H1 (cell line): ENCODE results near the gene FGD5. TPM values are rescaled to one million over a fixed set of nuclear protein-coding genes. Genes with fewer than 3 reads are reported as not detected.

Experiments
- CTCF ChIA-PET: fragments of 300-600 bp; sonication (Branson Sonifier 250); formaldehyde crosslinking; loops from one replicate; lab custom pipeline; 2021; ENCODE audit not compliant: partially characterized antibody; lab: Charles Lee
- POLR2A ChIA-PET: fragments of 300-600 bp; sonication (Branson Sonifier 250); formaldehyde crosslinking; loops from one replicate; lab custom pipeline; 2021; ENCODE audit warnings: inconsistent platforms; ENCODE audit not compliant: partially characterized antibody; lab: Charles Lee
- DNase-seq, 2 experiments: peaks; one replicate each; pipeline versions ENCODE4 v3.0.0 to v3.0.0-alpha.2; 2010 to 2022; ENCODE audit warnings: low spot score in 2 of 2, low read depth in 1 of 2, mixed read lengths in 1 of 2
- FAIRE-seq: peaks from 2 replicates; lab custom pipeline; 2011; peaks lifted over from hg19 to GRCh38; lab: Jason Lieb, UNC
- H2AFZ ChIP-seq: 2 replicates; pipeline ENCODE4 v1.8.1; 2012; ENCODE audit warnings: low read length, inconsistent platforms
- H2AK5ac ChIP-seq: 2 replicates; pipeline ENCODE4 v1.6.1; 2013; ENCODE audit warnings: low read depth, low read length
- H2BK120ac ChIP-seq: replicated peaks from 2 replicates; pipeline ENCODE3; 2013; ENCODE audit warnings: low read depth, low read length, inconsistent platforms
- H2BK12ac ChIP-seq: 2 replicates; pipeline ENCODE4 v1.6.1; 2013; ENCODE audit warnings: low read depth, low read length
- H2BK15ac ChIP-seq: 2 replicates; pipeline ENCODE4 v1.6.1; 2013; ENCODE audit warnings: low read length
- H2BK20ac ChIP-seq: 2 replicates; pipeline ENCODE4 v1.6.1; 2013; ENCODE audit warnings: low read length
- H2BK5ac ChIP-seq: 2 replicates; pipeline ENCODE4 v1.6.1; 2013; ENCODE audit warnings: low read depth, low read length
- H3K14ac ChIP-seq: 2 replicates; pipeline ENCODE4 v1.6.1; 2013; ENCODE audit warnings: inconsistent platforms; ENCODE audit not compliant: insufficient read length
- H3K18ac ChIP-seq: 2 replicates; pipeline ENCODE4 v1.6.1; 2013; ENCODE audit warnings: low read length; ENCODE audit errors: extremely low read depth
- H3K23ac ChIP-seq: 2 replicates; pipeline ENCODE4 v1.6.1; 2013; ENCODE audit warnings: inconsistent platforms; ENCODE audit not compliant: insufficient read length
- H3K23me2 ChIP-seq: 2 replicates; pipeline ENCODE4 v1.6.1; 2013; ENCODE audit warnings: low read depth, low read length
- H3K27ac ChIP-seq: 2 replicates; pipeline ENCODE4 v1.6.1; 2011; ENCODE audit warnings: low read depth, low read length, inconsistent platforms
- H3K27me3 ChIP-seq, 4 experiments: replicated peaks in 1 of 4; 1 replicate in 1 of 4; 2 replicates in 3 of 4; pipeline versions ENCODE4 v1.6.1 to v1.8.1; 2011 to 2013; ENCODE audit warnings: low read length in 3 of 4, mild to moderate bottlenecking in 3 of 4, inconsistent platforms in 2 of 4, mixed read lengths in 2 of 4, moderate library complexity in 1 of 4; ENCODE audit not compliant: control insufficient read depth in 3 of 4, insufficient read depth in 3 of 4; ENCODE audit errors: extremely low read depth in 1 of 4
- H3K36me3 ChIP-seq, 4 experiments: 2 replicates each; pipeline versions ENCODE4 v1.6.1 to v1.8.1; 2011 to 2013; ENCODE audit warnings: mild to moderate bottlenecking in 4 of 4, low read length in 3 of 4, moderate library complexity in 2 of 4, control low read depth in 1 of 4, inconsistent platforms in 1 of 4; ENCODE audit not compliant: insufficient read depth in 4 of 4, control insufficient read depth in 2 of 4
- H3K4ac ChIP-seq: replicated peaks from 2 replicates; pipeline ENCODE3; 2013; ENCODE audit warnings: low read length, low read depth, mixed read lengths, inconsistent platforms; ENCODE audit not compliant: insufficient read length
- H3K4me1 ChIP-seq, 4 experiments: replicated peaks in 1 of 4; 1 replicate in 1 of 4; 2 replicates in 3 of 4; pipeline versions ENCODE4 v1.6.1 to v1.8.1; 2011 to 2013; ENCODE audit warnings: low read length in 3 of 4, inconsistent platforms in 2 of 4, mixed read lengths in 1 of 4; ENCODE audit not compliant: insufficient read depth in 4 of 4, control insufficient read depth in 3 of 4
- H3K4me2 ChIP-seq, 2 experiments: 2 replicates each; pipeline versions ENCODE4 v1.6.1 to v1.8.1; 2011 to 2013; ENCODE audit warnings: low read depth in 2 of 2, low read length in 2 of 2, control low read depth in 1 of 2, inconsistent platforms in 1 of 2, mild to moderate bottlenecking in 1 of 2; ENCODE audit not compliant: insufficient read depth in 1 of 2
- H3K4me3 ChIP-seq, 4 experiments: fragments of 200-600, 300-600 bp in 1 of 4; sonication (generic), shearing (Covaris generic), sonication (Bioruptor Twin) in 1 of 4; 2 replicates each; pipeline versions ENCODE4 v1.5.1 to v1.8.1; 2011 to 2016; ENCODE audit warnings: low read length in 4 of 4, low read depth in 3 of 4, control low read depth in 2 of 4, inconsistent platforms in 2 of 4, mild to moderate bottlenecking in 2 of 4, mixed read lengths in 1 of 4, moderate library complexity in 1 of 4; ENCODE audit not compliant: insufficient read depth in 2 of 4; ENCODE audit errors: extremely low read depth in 1 of 4
- H3K56ac ChIP-seq: replicated peaks from 2 replicates; pipeline ENCODE3; 2013; ENCODE audit warnings: low read depth, mild to moderate bottlenecking, mixed read lengths, low read length, inconsistent platforms; ENCODE audit not compliant: insufficient read length
- H3K79me1 ChIP-seq: 2 replicates; pipeline ENCODE4 v1.6.1; 2013; ENCODE audit warnings: low read depth, low read length, control low read depth
- H3K79me2 ChIP-seq, 2 experiments: 2 replicates each; pipeline versions ENCODE4 v1.6.1 to v1.8.1; 2012 to 2013; ENCODE audit warnings: low read length in 2 of 2, mild to moderate bottlenecking in 2 of 2, inconsistent platforms in 1 of 2; ENCODE audit not compliant: insufficient read depth in 2 of 2, control insufficient read depth in 1 of 2
- H3K9ac ChIP-seq, 4 experiments: replicated peaks in 1 of 4; 1 replicate in 1 of 4; 2 replicates in 3 of 4; pipeline versions ENCODE4 v1.6.1 to v1.8.1; 2011 to 2013; ENCODE audit warnings: low read depth in 3 of 4, low read length in 3 of 4, control low read depth in 2 of 4, mild to moderate bottlenecking in 2 of 4, moderate library complexity in 2 of 4, inconsistent platforms in 1 of 4; ENCODE audit errors: extremely low read depth in 1 of 4
- H3K9me3 ChIP-seq, 2 experiments: 2 replicates each; pipeline versions ENCODE4 v1.6.1 to v1.8.1; 2012 to 2013; ENCODE audit warnings: mild to moderate bottlenecking in 2 of 2, moderate library complexity in 2 of 2, control low read depth in 1 of 2, inconsistent platforms in 1 of 2, low read depth in 1 of 2, low read length in 1 of 2, mixed read lengths in 1 of 2; ENCODE audit not compliant: insufficient read depth in 2 of 2
- H4K20me1 ChIP-seq, 2 experiments: replicated peaks in 1 of 2; 2 replicates each; pipeline versions ENCODE3 to v1.8.1; 2011 to 2013; ENCODE audit warnings: inconsistent platforms in 2 of 2, low read length in 2 of 2, mild to moderate bottlenecking in 1 of 2; ENCODE audit not compliant: insufficient read depth in 2 of 2, control insufficient read depth in 1 of 2
- H4K5ac ChIP-seq: 2 replicates; pipeline ENCODE4 v1.6.1; 2013; ENCODE audit warnings: low read length, low read depth, mixed read lengths, inconsistent platforms; ENCODE audit not compliant: insufficient read length
- H4K8ac ChIP-seq: 2 replicates; pipeline ENCODE4 v1.8.0; 2013; ENCODE audit warnings: mild to moderate bottlenecking, moderate library complexity, low read length, inconsistent platforms; ENCODE audit not compliant: insufficient read depth; ENCODE audit errors: extremely low read depth
- H4K91ac ChIP-seq: replicated peaks from 2 replicates; pipeline ENCODE3; 2013; ENCODE audit warnings: low read length, mixed read lengths, inconsistent platforms; ENCODE audit not compliant: insufficient read length
- CBX5 ChIP-seq: fragments of 300-800, 300-1000 bp; sonication (generic); IDR thresholded peaks from 2 replicates; pipeline ENCODE4 v1.7.1; 2016; ENCODE audit warnings: antibody characterized with exemption, low read length, low read depth
- CHD2 ChIP-seq: IDR thresholded peaks from 2 replicates; pipeline ENCODE4 v1.6.1; 2012; ENCODE audit warnings: low read length, improper control_type of control experiment
- CREB1 ChIP-seq: IDR thresholded peaks from 2 replicates; pipeline ENCODE4 v1.6.1; 2012; ENCODE audit warnings: inconsistent platforms
- EZH2 ChIP-seq: fragments of 200-600 bp; sonication (generic); IDR thresholded peaks from 2 replicates; pipeline ENCODE4 v1.7.1; 2012; ENCODE audit warnings: low read depth, mild to moderate bottlenecking, moderate library complexity, low read length, inconsistent platforms; ENCODE audit not compliant: severe bottlenecking
- HDAC2 ChIP-seq, 2 experiments: fragments of 300-600 bp in 1 of 2; sonication (generic) in 1 of 2; IDR thresholded peaks; 2 replicates each; pipeline ENCODE4 v1.6.1; 2011 to 2012; ENCODE audit warnings: low read depth in 2 of 2, low read length in 2 of 2, mild to moderate bottlenecking in 2 of 2, moderate library complexity in 2 of 2, borderline replicate concordance in 1 of 2, inconsistent platforms in 1 of 2
- HDAC6 ChIP-seq: IDR thresholded peaks from one replicate; pipeline ENCODE4 v1.7.1; 2012; ENCODE audit warnings: low read depth, mild to moderate bottlenecking, inconsistent platforms, low read length, moderate library complexity
- KDM5A ChIP-seq: fragments of 200-600 bp; IDR thresholded peaks from 2 replicates; pipeline ENCODE4 v1.7.1; 2012; ENCODE audit warnings: mild to moderate bottlenecking, low read length, inconsistent platforms, mixed read lengths
- PHF8 ChIP-seq: fragments of 200-600 bp; sonication (generic); conservative IDR thresholded peaks from 2 replicates; pipeline ENCODE4 v1.7.1; 2012; ENCODE audit warnings: low read depth, mild to moderate bottlenecking, inconsistent platforms, low read length, moderate library complexity
- RNF2 ChIP-seq: fragments of 200-900, 300-1000 bp; sonication (generic); IDR thresholded peaks from 2 replicates; pipeline ENCODE4 v1.7.1; 2016; ENCODE audit warnings: borderline replicate concordance, low read depth, mild to moderate bottlenecking, antibody characterized with exemption, low read length; ENCODE audit not compliant: poor library complexity, severe bottlenecking; ENCODE audit errors: missing control alignments
- SAP30 ChIP-seq: fragments of 300-600 bp; sonication (generic); IDR thresholded peaks from 2 replicates; pipeline ENCODE4 v1.7.1; 2012; ENCODE audit warnings: low read length, moderate library complexity, mild to moderate bottlenecking, inconsistent platforms; ENCODE audit not compliant: insufficient read depth, insufficient replicate concordance
- SP2 ChIP-seq: IDR thresholded peaks from 2 replicates; pipeline ENCODE4 v1.6.1; 2012; ENCODE audit warnings: mild to moderate bottlenecking, low read length, inconsistent platforms
- SUZ12 ChIP-seq: fragments of 200-600 bp; sonication (generic); IDR thresholded peaks from 2 replicates; pipeline ENCODE4 v1.6.1; 2012; ENCODE audit warnings: mild to moderate bottlenecking, inconsistent platforms, low read length, moderate library complexity, mixed read lengths
- WGBS, 2 experiments: shearing (Covaris generic) in 1 of 2; methylation state at CpG; one replicate each; pipeline versions ENCODE4 v1.1.6 to v1.1.7; 2013 to 2015; ENCODE audit warnings: low lambda C conversion rate in 2 of 2, mixed read lengths in 2 of 2, inconsistent platforms in 1 of 2, low coverage in 1 of 2, missing lambda C conversion rate in 1 of 2; ENCODE audit not compliant: insufficient replicate concordance in 2 of 2, insufficient coverage in 1 of 2, insufficient read length in 1 of 2; ENCODE audit errors: extremely low coverage in 1 of 2, missing lambda C conversion rate in 1 of 2; 5-methylcytosine and 5-hydroxymethylcytosine counted together
- polyA plus RNA-seq, 7 experiments: library from polyadenylated mRNA; depleted of rRNA in 3 of 7; stranded (reverse) in 5 of 7; unstranded in 2 of 7; fragments of >200 nt in 5 of 7; fragments of 200-250 nt in 2 of 7; gene quantifications; 1 replicate in 5 of 7; 2 replicates in 1 of 7; 4 replicates in 1 of 7; pipeline versions ENCODE4 v1.2.1 to v1.2.3, GENCODE V29; 2011 to 2013; ENCODE audit warnings: missing spikeins in 2 of 7, mixed read lengths in 2 of 7
- total RNA-seq: library from RNA; stranded (reverse); fragmentation: NEBNext Ultra II Directional; extraction: Animal tissue kit (Norgen Biotek cat#: 25700); gene quantifications from 2 replicates; pipeline ENCODE4 v1.2.1, GENCODE V29; 2021

FGD5 gene
- total and polyA plus RNA-seq, 2 of the 8 experiments (the other 6 are each of a cell fraction or from before 2014, with no cell fraction given) = 4.7 to 14.3 TPM

- FAIRE-seq (no peak), DNase-seq (no peak)
- Histone ChIP-seq H3K23me2 (no peaks in the 10 kb centered on the region), H3K9me3 (no peaks in the 10 kb centered on the region), H3K27ac (no peak overlapping the region), H2BK20ac (no peak overlapping the region), H2BK5ac (no peak overlapping the region), H4K91ac (no peak overlapping the region), H3K4me3 (no peak overlapping the region), H2AK5ac (no peak overlapping the region), H2BK120ac (no peak overlapping the region), H3K4me1 (peaks cover 0 to 7% (median 4%) of the 10 kb centered on the region in 4 experiments; a peak in 4 of 7 replicates), H3K27me3 (no peaks in the 10 kb centered on the region), H4K5ac (no peak overlapping the region), H3K36me3 (no peaks in the 10 kb centered on the region), H3K56ac (no peak overlapping the region), H3K79me2 (no peaks in the 10 kb centered on the region; a peak in 1 of 4 replicates), H3K4ac (no peak overlapping the region), H3K14ac (no peak overlapping the region), H2BK12ac (no peak overlapping the region), H3K4me2 (no peak overlapping the region), H2AFZ (no peak overlapping the region), H3K23ac (no peak overlapping the region), H4K20me1 (no peaks in the 10 kb centered on the region), H3K9ac (no peak overlapping the region), H3K79me1 (no peaks in the 10 kb centered on the region), H2BK15ac (no peak overlapping the region), H3K18ac (no peak overlapping the region), H4K8ac (no peak overlapping the region)
- TF ChIP-seq CHD2 (no peak), RNF2 (no peak), KDM5A (no peak), EZH2 (no peak), SP2 (no peak), PHF8 (no peak), SUZ12 (no peak), HDAC6 (no peak), HDAC2 (IDR thresholded peaks at IDR 0.05; ENCODE audit: borderline replicate concordance in 1 of 2, low read depth in 2 of 2, low read length in 2 of 2) (no peak), CREB1 (no peak), SAP30 (no peak), CBX5 (no peak)
- CTCF ChIA-PET = interaction anchor here (0.9 to 1.3 kb wide), 3 partner anchors 31 to 85 kb away, joined by 3 to 4 read pairs (median 3); no protein-coding TSS in a partner anchor
- POLR2A ChIA-PET = interaction anchor here (0.9 kb wide), 2 partner anchors 10 to 27 kb away, joined by 3 to 4 read pairs; no protein-coding TSS in a partner anchor
- 93% methylated on average over 16 of the region's 16 CpGs; no CpG with 5 or more reads in 1 of the 2 experiments for WGBS, 2 experiments
Measured at GRCh38 chr3:14821151-14821550, 2.4 kb downstream of the FGD5 start.
